GM19351 (cell line): ENCODE results near the gene TRIM7.
"Not testable (repeated sequence)": the region's sequence is repeated elsewhere in the genome, so short reads cannot be mapped to it uniquely, and the experiment has no call there.

Experiments
- ATAC-seq: cut with Tn5 transposase; IDR thresholded peaks from one replicate; pipeline ENCODE4 v1.9.1; 2021; ENCODE audit warnings: mild to moderate bottlenecking, moderate library complexity; ENCODE audit not compliant: unreplicated experiment

TRIM7 gene

GRCh38 chr5:181173420-181174342, 31.3 kb downstream of the TRIM7 start:
- peak; percentile 48 for ATAC-seq

DNA sequence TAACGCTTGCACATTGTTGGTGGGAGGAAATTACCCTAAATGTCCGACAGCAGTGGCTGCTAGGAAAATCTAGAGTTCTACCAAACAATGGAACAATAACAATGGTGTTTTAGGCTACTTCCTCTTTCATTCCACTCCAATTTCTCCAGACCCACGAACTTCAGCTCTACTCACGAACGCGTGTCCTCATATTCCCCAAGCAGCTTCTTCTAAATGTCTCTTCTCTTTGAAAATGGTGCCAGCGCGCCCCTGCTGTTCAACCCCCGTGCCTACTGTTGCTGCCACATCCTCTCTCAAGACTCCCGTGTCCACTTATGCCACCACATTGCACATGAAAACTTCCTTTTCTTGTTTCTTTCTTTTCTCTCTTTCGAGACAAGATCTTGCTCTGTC, 32.0 kb downstream of the TRIM7 start:
- ATAC-seq, result no peak

- no peak for ATAC-seq
Measured at GRCh38 chr5:181171782-181172181, 33.2 kb downstream of the TRIM7 start.

DNA sequence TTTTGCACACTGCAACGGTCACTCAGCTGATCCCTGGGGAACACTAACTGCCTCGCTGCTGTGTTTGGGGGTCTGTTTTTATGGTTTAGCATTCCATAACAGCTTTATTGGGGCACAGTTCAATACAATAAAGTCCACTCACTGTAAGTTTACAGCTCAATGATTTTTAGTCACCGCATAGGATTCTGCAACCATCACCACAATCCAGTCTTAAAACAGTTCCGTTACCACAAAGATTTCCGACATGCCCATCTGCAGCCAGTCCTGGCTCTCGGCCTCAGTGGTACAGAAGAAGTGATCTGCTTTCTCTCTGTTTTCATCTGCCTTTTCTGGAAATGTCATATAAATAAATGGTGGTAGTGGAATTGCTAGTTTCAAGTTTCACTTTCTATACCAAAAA, 34.0 kb downstream of the TRIM7 start:
- no peak for ATAC-seq

DNA sequence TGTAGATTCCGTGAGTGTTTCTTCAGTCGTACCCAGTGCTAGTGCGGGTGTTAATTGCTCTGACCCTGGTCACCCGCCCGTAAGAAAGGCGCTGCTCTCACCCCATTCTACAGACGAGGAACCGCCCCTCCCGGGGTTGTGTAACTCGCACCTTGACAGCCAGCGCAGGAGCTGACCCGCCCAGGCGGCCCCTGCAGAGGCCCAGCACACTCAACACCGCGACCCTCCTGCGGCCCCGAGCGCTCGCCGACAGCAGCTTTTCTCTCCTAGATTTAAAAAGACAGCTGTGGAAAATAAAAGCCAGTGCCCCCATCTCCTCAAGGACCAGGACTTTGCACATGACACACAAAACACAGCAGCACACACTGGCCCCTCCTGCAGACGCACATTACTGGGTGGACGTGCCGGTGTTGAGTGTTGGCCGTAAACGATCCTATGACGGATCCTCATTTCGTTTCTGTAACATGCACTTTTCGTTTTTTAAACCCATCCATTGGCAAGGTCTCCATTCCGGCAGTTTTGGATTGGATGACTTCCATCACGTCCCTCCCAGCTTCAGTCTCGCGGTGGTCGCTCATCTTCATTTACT, 34.7 kb downstream of the TRIM7 start:
- no peak for ATAC-seq

- ATAC-seq, result peak; percentile 41
Measured at GRCh38 chr5:181169459-181170236, 35.3 kb downstream of the TRIM7 start.

- ATAC-seq, result no peak
Measured at GRCh38 chr5:181168595-181169118, 36.3 kb downstream of the TRIM7 start.

- no peak for ATAC-seq
Measured at GRCh38 chr5:181167814-181168488, 37.0 kb downstream of the TRIM7 start.

DNA sequence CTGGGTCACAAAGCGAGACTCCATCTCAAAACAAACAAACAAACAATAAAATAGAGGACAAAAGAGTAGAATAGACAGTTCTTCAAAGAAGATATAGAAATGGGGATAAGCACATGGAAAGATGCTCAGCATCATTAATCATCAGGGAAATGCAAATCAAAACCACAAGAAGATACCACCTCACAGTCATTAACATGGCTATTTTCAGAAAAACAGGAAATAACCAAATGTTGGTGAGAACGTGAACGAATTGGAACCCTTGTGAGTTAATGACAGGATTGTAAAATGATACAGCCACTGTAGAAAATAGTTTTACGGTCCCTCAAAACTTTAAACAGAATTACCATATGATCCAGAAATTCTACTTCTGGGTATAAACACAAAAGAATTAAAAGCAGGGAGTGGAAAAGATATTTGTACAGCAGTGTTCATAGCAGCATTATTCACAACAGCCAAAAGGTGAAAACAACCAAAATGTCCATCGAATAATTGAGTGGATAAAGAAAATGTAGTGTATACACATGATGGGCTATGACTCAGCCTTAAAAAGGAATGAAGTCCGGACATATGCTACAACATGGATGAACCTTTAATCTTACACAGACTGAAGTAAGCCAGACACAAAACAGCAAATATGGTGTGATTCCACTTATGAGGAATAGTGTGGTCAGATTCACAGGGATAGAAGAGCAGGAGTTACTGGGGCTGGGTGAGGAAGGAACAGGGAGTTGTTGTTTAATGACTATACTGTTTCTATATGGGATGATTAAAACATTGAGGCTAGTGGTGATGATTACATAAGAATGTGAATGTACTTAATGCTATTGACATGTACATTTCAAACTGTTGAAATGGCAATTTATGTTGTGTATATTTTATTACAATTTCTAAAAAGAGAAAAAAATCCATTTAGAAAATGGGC, 37.9 kb downstream of the TRIM7 start:
- ATAC-seq, result no peak

DNA sequence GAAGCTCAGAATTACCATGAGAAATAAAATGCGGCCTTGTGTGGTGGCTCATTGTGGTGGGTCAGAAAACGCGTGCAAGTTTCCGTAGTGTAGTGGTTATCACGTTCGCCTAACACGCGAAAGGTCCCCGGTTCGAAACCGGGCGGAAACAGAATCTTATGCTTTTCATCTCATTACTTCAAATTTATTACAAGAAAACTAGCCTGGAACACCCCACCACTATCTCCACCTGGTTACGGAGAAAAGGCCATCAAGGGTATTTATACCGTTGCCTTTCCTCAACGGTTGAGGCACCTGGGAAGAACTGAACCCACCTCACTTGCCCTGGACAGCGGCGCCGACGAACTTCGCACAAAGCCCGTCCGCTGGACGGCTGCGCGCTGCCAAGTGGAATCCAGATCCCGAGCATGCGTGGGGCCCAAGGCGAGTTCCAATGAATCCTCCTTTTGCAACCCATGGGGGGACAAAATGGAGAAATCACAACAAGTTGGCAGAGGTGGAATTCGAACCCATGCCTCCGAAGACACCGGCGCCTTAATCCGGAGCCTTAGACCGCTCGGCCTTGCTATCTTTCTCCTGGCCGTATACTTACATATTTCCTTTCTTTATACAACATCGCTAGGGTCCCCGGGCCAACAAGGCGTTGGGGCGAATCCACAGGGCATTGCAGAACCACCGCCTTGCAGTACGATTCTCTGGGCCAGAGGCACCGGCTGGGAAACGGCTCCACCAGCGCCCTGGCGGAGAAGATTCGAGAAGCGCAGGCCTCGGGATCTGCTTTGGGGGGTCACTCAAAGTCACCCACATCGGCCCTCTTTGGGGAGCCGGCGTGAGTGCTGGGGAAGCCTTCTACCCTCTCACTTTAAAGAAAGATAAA, 40.7 kb downstream of the TRIM7 start:
- ATAC-seq, result no peak

DNA sequence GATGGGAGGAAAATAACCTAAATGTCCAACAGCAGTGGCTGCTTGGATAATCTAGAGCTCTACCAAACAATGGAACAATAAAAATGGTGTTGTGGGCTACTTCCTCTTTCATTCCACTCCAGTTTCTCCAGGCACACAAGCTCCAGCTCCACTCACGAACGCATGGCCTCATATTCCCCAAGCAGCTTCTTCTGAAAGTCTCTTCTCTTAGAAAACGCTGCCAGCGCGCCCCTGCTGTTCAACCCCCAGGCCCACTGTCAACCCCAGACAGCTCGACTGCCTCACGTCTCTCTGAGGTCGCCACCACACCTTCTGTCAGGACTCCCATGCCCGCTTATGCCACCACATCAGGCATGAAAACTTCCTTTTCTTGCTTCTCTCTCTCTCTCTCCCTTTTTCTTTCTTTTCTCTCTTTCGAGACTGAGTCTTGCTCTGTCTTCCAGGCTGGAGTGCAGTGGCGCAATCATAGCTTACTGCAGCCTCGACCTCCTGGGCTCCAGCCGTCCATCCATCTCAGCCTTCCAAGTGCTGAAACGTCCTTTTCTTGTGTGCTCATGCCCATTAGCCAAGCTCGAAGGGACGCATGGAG, 41.4 kb downstream of the TRIM7 start:
- no peak for ATAC-seq

- no peak for ATAC-seq
Measured at GRCh38 chr5:181161534-181162175, 43.3 kb downstream of the TRIM7 start.

- not testable (repeated sequence) for ATAC-seq
Measured at GRCh38 chr5:181160755-181161533, 44.1 kb downstream of the TRIM7 start.

- peak; percentile 44 for ATAC-seq
Measured at GRCh38 chr5:181160152-181160754, 44.7 kb downstream of the TRIM7 start.

GRCh38 chr5:181159286-181160151, 45.5 kb downstream of the TRIM7 start:
- peak; percentile 69 for ATAC-seq

DNA sequence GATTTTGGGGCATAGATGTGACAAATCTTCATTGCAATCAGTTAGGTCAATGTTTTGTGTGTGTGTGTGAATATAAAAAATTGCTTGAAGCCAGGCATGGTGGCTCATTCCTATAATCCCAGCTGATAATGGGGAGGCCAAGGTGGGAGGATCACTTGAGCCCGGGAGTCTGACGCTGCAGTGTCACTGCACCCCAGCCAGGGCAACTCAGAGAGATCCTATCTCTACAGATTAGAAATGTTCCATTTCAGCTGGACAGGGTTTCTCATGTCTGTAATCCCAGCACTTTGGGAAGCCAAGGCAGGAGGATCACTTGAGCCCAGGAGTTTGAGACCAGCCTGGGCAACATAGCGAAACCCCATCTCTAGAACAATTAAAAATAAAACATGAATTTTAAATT, 46.1 kb downstream of the TRIM7 start:
- no peak for ATAC-seq
